Duodenal mucosa (tissue), 2 donors: ENCODE measurements around the gene FCRLA.

Source experiments
- H3K27ac ChIP-seq: one replicate; pipeline ENCODE4 v1.7.0; 2013; ENCODE audit warnings: low read depth, low read length
- H3K27me3 ChIP-seq, 2 donors: one replicate each; pipeline ENCODE4 v1.7.0; 2013; ENCODE audit warnings: low read length in 2 of 2, control low read depth in 1 of 2; ENCODE audit not compliant: insufficient read depth in 2 of 2, control insufficient read depth in 1 of 2
- H3K36me3 ChIP-seq, 2 donors: one replicate each; pipeline ENCODE4 v1.7.0; 2013; ENCODE audit warnings: low read length in 2 of 2, control low read depth in 1 of 2; ENCODE audit not compliant: insufficient read depth in 2 of 2, control insufficient read depth in 1 of 2
- H3K4me1 ChIP-seq, 2 donors: one replicate each; pipeline ENCODE4 v1.7.0; 2013; ENCODE audit warnings: low read length in 2 of 2, control low read depth in 1 of 2; ENCODE audit not compliant: insufficient read depth in 2 of 2, control insufficient read depth in 1 of 2
- H3K4me3 ChIP-seq, 2 donors: one replicate each; pipeline ENCODE4 v1.7.0; 2013; ENCODE audit warnings: low read length in 2 of 2, low read depth in 1 of 2
- H3K9ac ChIP-seq, 2 donors: one replicate each; pipeline ENCODE4 v1.7.0; 2013; ENCODE audit warnings: low read length in 2 of 2, low read depth in 1 of 2
- H3K9me3 ChIP-seq, 2 donors: one replicate each; pipeline ENCODE4 v1.7.0; 2013; ENCODE audit warnings: low read length in 2 of 2, control low read depth in 1 of 2; ENCODE audit not compliant: control insufficient read depth in 1 of 2

FCRLA gene

GRCh38 chr1:161705537-161705936 lies 1.5 kb upstream of the FCRLA start:
- H3K27me3 ChIP-seq: peaks cover 0 to 3% of the 10 kb centered on the region in 2 donors
- no peak overlapping the region for H3K9ac ChIP-seq
- no peaks in the 10 kb centered on the region for H3K4me1 ChIP-seq
- no peak overlapping the region for H3K27ac ChIP-seq
- H3K4me3 ChIP-seq: no peak overlapping the region
- H3K9me3 ChIP-seq: no peaks in the 10 kb centered on the region
- no peaks in the 10 kb centered on the region for H3K36me3 ChIP-seq

DNA sequence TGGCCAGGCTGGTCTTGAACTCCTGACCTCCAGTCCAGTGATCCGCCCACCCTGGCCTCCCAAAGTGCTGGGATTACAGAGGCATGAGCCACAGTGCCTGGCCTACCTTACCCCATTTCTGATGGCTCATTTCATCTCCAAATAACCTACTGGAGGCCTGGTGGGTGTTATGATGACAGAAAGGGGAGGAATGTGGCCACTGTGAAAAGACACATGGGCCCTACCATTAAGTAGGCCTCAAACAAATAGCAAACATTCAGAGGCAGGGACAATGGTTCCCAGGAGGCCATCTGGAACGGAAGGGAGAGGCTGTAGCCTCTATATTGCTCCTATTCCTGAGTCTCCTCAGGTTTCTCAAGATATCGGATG lies 932 bp upstream of the FCRLA start:
- H3K4me1 ChIP-seq: no peaks in the 10 kb centered on the region
- H3K9me3 ChIP-seq: no peaks in the 10 kb centered on the region
- H3K27ac ChIP-seq: no peak overlapping the region
- no peak overlapping the region for H3K4me3 ChIP-seq
- H3K9ac ChIP-seq: no peak overlapping the region
- H3K27me3 ChIP-seq: peaks cover 0 to 3% of the 10 kb centered on the region in 2 donors
- H3K36me3 ChIP-seq: no peaks in the 10 kb centered on the region

GRCh38 chr1:161707503-161707902 lies 474 bp downstream of the FCRLA start:
- Histone ChIP-seq H3K9ac (no peak overlapping the region), H3K36me3 (no peaks in the 10 kb centered on the region), H3K27me3 (peaks cover 0 to 3% of the 10 kb centered on the region in 2 donors), H3K9me3 (no peaks in the 10 kb centered on the region), H3K4me1 (no peaks in the 10 kb centered on the region), H3K4me3 (no peak overlapping the region), H3K27ac (no peak overlapping the region)

DNA sequence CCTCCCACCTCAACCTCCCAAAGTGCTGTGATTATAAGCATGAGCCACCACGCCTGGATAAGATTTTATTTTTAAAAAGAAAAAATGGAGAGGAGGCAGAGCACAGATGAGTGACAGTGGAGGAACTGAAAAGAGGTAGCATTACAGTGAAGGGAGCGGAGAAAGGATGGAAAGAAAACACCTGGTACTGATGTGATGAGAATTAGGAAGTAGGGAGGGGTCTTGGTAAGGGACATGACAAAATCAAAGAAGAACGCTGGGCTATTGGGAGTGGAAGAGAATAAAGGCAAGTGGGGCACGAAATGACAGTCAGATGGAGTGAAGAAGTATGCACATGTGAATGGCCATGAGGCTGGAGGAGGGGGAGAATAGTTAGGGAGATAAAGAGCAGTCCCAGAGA lies 2.3 kb downstream of the FCRLA start:
- Histone ChIP-seq H3K4me3 (no peak overlapping the region), H3K4me1 (no peaks in the 10 kb centered on the region), H3K27ac (no peak overlapping the region), H3K36me3 (no peaks in the 10 kb centered on the region), H3K9me3 (no peaks in the 10 kb centered on the region), H3K9ac (no peak overlapping the region), H3K27me3 (peaks cover 0 to 3% of the 10 kb centered on the region in 2 donors)

DNA sequence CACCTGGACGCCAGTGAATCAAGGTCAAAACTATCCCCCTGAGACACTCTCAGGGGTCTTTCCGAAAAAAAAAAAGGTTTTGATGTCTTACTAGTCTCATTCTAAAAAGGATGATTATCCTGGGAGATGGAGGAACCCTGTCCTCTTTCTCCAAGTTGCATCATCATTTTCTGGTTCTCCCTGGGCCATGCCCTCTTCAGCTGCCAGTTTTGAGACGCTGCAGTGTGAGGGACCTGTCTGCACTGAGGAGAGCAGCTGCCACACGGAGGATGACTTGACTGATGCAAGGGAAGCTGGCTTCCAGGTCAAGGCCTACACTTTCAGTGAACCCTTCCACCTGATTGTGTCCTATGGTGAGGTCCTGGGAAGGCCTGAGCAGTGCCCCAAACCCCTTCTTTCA lies 3.5 kb downstream of the FCRLA start:
- Histone ChIP-seq H3K27ac (no peak overlapping the region), H3K36me3 (no peaks in the 10 kb centered on the region), H3K9ac (no peak overlapping the region), H3K4me1 (no peaks in the 10 kb centered on the region), H3K9me3 (no peaks in the 10 kb centered on the region), H3K27me3 (peaks cover 0 to 3% of the 10 kb centered on the region in 2 donors), H3K4me3 (no peak overlapping the region)

DNA sequence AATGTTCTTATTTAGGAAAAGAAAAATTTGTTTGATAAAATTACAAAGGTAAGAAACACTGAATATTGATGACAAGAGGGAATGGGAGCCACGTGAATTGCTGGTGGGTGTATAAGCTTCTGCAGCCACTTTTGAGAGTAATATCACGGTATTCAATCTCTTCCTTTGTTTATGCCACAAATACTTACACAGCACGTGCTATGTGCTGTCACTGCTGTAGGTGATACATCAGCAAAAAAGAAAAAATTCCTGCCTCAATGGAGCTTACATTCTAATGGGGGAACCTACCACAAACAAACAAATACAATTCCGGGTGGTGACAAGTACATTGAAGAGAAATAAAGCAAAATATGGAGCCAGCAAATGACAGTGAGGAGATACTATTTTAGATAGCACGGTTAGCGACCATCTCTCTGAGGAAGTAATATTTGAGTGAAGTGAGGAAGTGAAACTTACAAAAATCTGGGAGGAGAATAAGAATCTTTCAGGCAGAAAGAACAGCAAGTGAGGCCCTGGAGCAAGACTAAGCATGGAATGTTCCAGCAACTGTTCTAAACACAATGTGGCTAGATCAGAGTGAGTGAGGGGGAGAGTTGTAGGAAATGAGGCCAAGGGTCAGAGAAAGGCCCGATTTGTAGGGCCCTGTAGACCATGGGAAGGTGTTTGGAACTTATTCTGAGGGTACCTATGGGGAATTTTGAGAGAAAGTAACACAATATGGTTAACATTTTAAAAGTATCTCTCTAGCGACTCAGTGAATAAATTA lies 11.7 kb downstream of the FCRLA start:
- Histone ChIP-seq H3K4me1 (no peaks in the 10 kb centered on the region), H3K27me3 (peaks cover 11 to 12% of the 10 kb centered on the region in 2 donors), H3K4me3 (no peak overlapping the region), H3K36me3 (no peaks in the 10 kb centered on the region), H3K9ac (no peak overlapping the region), H3K27ac (no peak overlapping the region), H3K9me3 (no peaks in the 10 kb centered on the region)

- Histone ChIP-seq H3K4me3 (no peak overlapping the region), H3K36me3 (no peaks in the 10 kb centered on the region), H3K9ac (no peak overlapping the region), H3K27ac (no peak overlapping the region), H3K9me3 (no peaks in the 10 kb centered on the region), H3K4me1 (no peaks in the 10 kb centered on the region), H3K27me3 (peaks cover 11 to 12% of the 10 kb centered on the region in 2 donors)
Measured at GRCh38 chr1:161719325-161719611, 12.2 kb downstream of the FCRLA start.

- no peak overlapping the region for H3K9ac ChIP-seq
- H3K4me1 ChIP-seq: no peaks in the 10 kb centered on the region
- no peaks in the 10 kb centered on the region for H3K36me3 ChIP-seq
- H3K4me3 ChIP-seq: no peak overlapping the region
- H3K27me3 ChIP-seq: peaks cover 12 to 16% of the 10 kb centered on the region in 2 donors
- no peaks in the 10 kb centered on the region for H3K9me3 ChIP-seq
- H3K27ac ChIP-seq: no peak overlapping the region
Measured at GRCh38 chr1:161720422-161720821, 13.4 kb downstream of the FCRLA start.

GRCh38 chr1:161720956-161721737 lies 14.1 kb downstream of the FCRLA start, which contains the start of gene FCRLB:
TSS of gene FCRLB (plus strand) at chr1:161721544. CDS start at chr1:161722673, 1,129 bp downstream.
- H3K27ac ChIP-seq: no peak within 1 kb of the TSS
- H3K36me3 ChIP-seq: no peaks in the 10 kb centered on the region
- H3K4me1 ChIP-seq: peaks cover 6% of the 10 kb centered on the region in 2 donors
- no peaks in the 10 kb centered on the region for H3K9me3 ChIP-seq
- no peak within 1 kb of the TSS for H3K9ac ChIP-seq
- H3K27me3 ChIP-seq: peaks cover 19% of the 10 kb centered on the region in 2 donors
- H3K4me3 ChIP-seq: no peak within 1 kb of the TSS

GRCh38 chr1:161721738-161722343 lies 14.8 kb downstream of the FCRLA start:
- Histone ChIP-seq H3K27me3 (peaks cover 19 to 26% of the 10 kb centered on the region in 2 donors), H3K9ac (no peak overlapping the region), H3K4me1 (peaks cover 8 to 9% of the 10 kb centered on the region in 2 donors), H3K36me3 (no peaks in the 10 kb centered on the region), H3K4me3 (no peak overlapping the region), H3K9me3 (no peaks in the 10 kb centered on the region), H3K27ac (no peak overlapping the region)
